ENCODE results near the gene VSTM2L. TPM values are rescaled to one million over a fixed set of nuclear protein-coding genes. Genes with fewer than 3 reads are reported as not detected.

VSTM2L gene
- polyA plus RNA-seq, 1 donor (not counting 4 experiments of a cell fraction or from before 2014, with no cell fraction given): 0.75 TPM

GRCh38 chr20:37956107-37956585 is 53.2 kb downstream of the VSTM2L start:
- TF ChIP-seq EZH2 (IDR thresholded peaks at IDR 0.05; ENCODE audit: low read length) (no peak), CTCF (optimal IDR thresholded peaks at IDR 0.05 in 1 of 3, IDR thresholded peaks at IDR 0.05 in 1 of 3, conservative IDR thresholded peaks at IDR 0.05 in 1 of 3; ENCODE audit: extremely low read depth in 1 of 3, insufficient read depth in 2 of 3, low read length in 3 of 3) (no peak)
- H3K4me1 ChIP-seq (ENCODE audit: control insufficient read depth, extremely low read depth, insufficient read depth, low read length): no peaks in the 10 kb centered on the region
- dilution Hi-C loops (cut with MboI; ENCODE audit: extremely low pct_ligation_motif_present, low sequenced_read_pairs): no loop called here
- no peak overlapping the region for H3K27ac ChIP-seq (ENCODE audit: control insufficient read depth, insufficient read depth, low read length)
- H3K27me3 ChIP-seq (ENCODE audit: control insufficient read depth, extremely low read depth, insufficient read depth, low read length): peaks cover 6% of the 10 kb centered on the region
- no peak overlapping the region for H3K4me2 ChIP-seq (ENCODE audit: control insufficient read depth, extremely low read depth, insufficient read depth, low read depth, low read length)
- H3K36me3 ChIP-seq (ENCODE audit: control insufficient read depth in 2 of 2, extremely low read depth in 1 of 2, insufficient read depth in 2 of 2, low read length in 2 of 2): no peaks in the 10 kb centered on the region
- H3K4me3 ChIP-seq (ENCODE audit: control insufficient read depth in 2 of 3, extremely low read depth in 1 of 3, insufficient read depth in 2 of 3, low read depth in 1 of 3, low read length in 3 of 3): no peak overlapping the region
- H3K9me3 ChIP-seq (ENCODE audit: control insufficient read depth, low read depth, low read length): no peaks in the 10 kb centered on the region
- H4K20me1 ChIP-seq (ENCODE audit: control insufficient read depth, extremely low read depth, insufficient read depth, low read length): no peaks in the 10 kb centered on the region
- FAIRE-seq (no peak), DNase-seq (ENCODE audit: low read depth, low spot score) (no peak)
- no peaks in the 10 kb centered on the region for H3K79me2 ChIP-seq (ENCODE audit: control insufficient read depth, insufficient read depth, low read length)
- H3K9ac ChIP-seq (ENCODE audit: control insufficient read depth, extremely low read depth, insufficient read depth, low read length): no peak overlapping the region
- no peak overlapping the region for H2AFZ ChIP-seq (ENCODE audit: control insufficient read depth, low read length)
- no peaks in the 10 kb centered on the region for H3K9me1 ChIP-seq (ENCODE audit: control insufficient read depth, extremely low read depth, insufficient read depth, low read length)

DNA sequence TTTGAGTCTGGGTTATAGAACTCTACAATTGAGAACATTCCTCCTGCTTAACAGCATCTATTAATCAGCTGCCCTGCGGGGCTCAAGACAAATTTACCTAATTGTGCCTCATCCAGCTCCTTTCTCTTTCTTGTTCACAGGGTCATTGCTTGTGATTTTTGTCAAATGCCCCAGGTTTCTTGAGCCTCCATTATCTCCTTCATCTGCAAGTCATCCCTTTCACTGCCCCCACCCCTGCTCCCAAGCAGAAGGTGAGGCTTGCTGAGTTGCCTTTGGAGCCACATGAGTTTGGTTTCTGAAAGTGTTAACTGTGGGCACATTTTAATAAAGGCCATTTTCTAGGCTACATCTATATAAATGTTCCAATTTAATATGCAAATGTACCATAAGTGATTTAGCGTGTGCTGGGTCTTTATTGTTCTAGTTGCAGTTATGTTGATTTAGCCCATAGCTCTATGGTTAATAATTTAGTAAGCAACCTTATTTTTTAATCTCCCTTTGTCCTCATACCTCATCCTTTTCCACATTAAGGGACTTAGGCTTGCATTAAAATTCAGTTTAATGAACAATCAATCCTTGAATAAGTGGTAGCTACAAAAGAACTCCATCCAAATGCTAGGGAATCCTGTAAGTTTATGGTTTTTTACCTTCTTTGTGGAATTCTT is 56.1 kb downstream of the VSTM2L start:
- Histone ChIP-seq H3K9me1 (ENCODE audit: control insufficient read depth, extremely low read depth, insufficient read depth, low read length) (no peaks in the 10 kb centered on the region), H3K4me3 (ENCODE audit: control insufficient read depth in 2 of 3, extremely low read depth in 1 of 3, insufficient read depth in 2 of 3, low read depth in 1 of 3, low read length in 3 of 3) (no peak overlapping the region), H3K79me2 (ENCODE audit: control insufficient read depth, insufficient read depth, low read length) (no peaks in the 10 kb centered on the region), H3K4me2 (ENCODE audit: control insufficient read depth, extremely low read depth, insufficient read depth, low read depth, low read length) (no peak overlapping the region), H3K36me3 (ENCODE audit: control insufficient read depth in 2 of 2, extremely low read depth in 1 of 2, insufficient read depth in 2 of 2, low read length in 2 of 2) (no peaks in the 10 kb centered on the region), H3K9ac (ENCODE audit: control insufficient read depth, extremely low read depth, insufficient read depth, low read length) (no peak overlapping the region), H3K4me1 (ENCODE audit: control insufficient read depth, extremely low read depth, insufficient read depth, low read length) (no peaks in the 10 kb centered on the region), H2AFZ (ENCODE audit: control insufficient read depth, low read length) (no peak overlapping the region), H3K27ac (ENCODE audit: control insufficient read depth, insufficient read depth, low read length) (no peak overlapping the region), H3K27me3 (ENCODE audit: control insufficient read depth, extremely low read depth, insufficient read depth, low read length) (peaks cover 6% of the 10 kb centered on the region), H4K20me1 (ENCODE audit: control insufficient read depth, extremely low read depth, insufficient read depth, low read length) (no peaks in the 10 kb centered on the region), H3K9me3 (ENCODE audit: control insufficient read depth, low read depth, low read length) (no peaks in the 10 kb centered on the region)
- dilution Hi-C loops (cut with MboI; ENCODE audit: extremely low pct_ligation_motif_present, low sequenced_read_pairs): no loop called here
- FAIRE-seq (no peak), DNase-seq (ENCODE audit: low read depth, low spot score) (no peak)
- no peak for TF ChIP-seq EZH2 (IDR thresholded peaks at IDR 0.05; ENCODE audit: low read length)
- TF ChIP-seq CTCF (optimal IDR thresholded peaks at IDR 0.05 in 1 of 3, IDR thresholded peaks at IDR 0.05 in 1 of 3, conservative IDR thresholded peaks at IDR 0.05 in 1 of 3; ENCODE audit: extremely low read depth in 1 of 3, insufficient read depth in 2 of 3, low read length in 3 of 3): no peak
